ENCODE data around the gene HTRA2.

DNA sequence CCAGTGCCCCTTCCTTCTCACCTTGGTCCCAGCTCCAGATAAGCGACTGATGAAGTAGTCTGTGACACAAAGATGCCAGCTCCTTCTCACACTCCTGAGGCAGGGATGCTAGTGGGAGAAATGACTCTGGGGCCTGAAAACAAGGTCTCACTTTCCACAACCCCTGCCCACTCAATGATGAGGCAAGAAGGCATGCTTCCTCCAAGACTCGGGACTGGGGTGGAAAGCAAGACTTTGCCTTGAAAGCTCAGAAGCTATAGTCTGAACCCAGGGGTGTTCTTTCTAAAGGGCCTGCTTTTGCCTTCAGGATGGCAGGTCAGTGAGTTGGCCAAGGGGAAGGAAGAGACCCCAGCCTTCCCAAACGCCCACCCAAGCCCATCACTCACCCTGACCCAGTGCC is 48.3 kb upstream of the HTRA2 start:
- TF ChIP-seq POLR2AphosphoS5 (IDR thresholded peaks at IDR 0.05): no peak
- TF ChIP-seq, protein P1, sequence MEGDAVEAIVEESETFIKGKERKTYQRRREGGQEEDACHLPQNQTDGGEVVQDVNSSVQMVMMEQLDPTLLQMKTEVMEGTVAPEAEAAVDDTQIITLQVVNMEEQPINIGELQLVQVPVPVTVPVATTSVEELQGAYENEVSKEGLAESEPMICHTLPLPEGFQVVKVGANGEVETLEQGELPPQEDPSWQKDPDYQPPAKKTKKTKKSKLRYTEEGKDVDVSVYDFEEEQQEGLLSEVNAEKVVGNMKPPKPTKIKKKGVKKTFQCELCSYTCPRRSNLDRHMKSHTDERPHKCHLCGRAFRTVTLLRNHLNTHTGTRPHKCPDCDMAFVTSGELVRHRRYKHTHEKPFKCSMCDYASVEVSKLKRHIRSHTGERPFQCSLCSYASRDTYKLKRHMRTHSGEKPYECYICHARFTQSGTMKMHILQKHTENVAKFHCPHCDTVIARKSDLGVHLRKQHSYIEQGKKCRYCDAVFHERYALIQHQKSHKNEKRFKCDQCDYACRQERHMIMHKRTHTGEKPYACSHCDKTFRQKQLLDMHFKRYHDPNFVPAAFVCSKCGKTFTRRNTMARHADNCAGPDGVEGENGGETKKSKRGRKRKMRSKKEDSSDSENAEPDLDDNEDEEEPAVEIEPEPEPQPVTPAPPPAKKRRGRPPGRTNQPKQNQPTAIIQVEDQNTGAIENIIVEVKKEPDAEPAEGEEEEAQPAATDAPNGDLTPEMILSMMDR (IDR thresholded peaks at IDR 0.05): no peak
